Retinal pigment epithelial cell (primary cell): ENCODE data around the gene THAP5.
"Not testable (repeated sequence)": the region's sequence is repeated elsewhere in the genome, so short reads cannot be mapped to it uniquely, and the experiment has no call there.

Experiments
- DNase-seq: peaks from one replicate; pipeline ENCODE4 v3.0.0-alpha.2; 2010; ENCODE audit warnings: low read depth
- H3K4me3 ChIP-seq: 2 replicates; pipeline ENCODE4 v1.5.1; 2011; ENCODE audit warnings: mild to moderate bottlenecking, low read length, control low read depth, moderate library complexity
- CTCF ChIP-seq: conservative IDR thresholded peaks from 2 replicates; pipeline ENCODE4 v1.5.1; 2011; ENCODE audit warnings: low read depth, low read length, control low read depth, inconsistent platforms

The THAP5 gene

GRCh38 chr7:108557191-108557590 is 12.3 kb downstream of the THAP5 start:
- no peak for TF ChIP-seq CTCF
- H3K4me3 ChIP-seq, result no peak overlapping the region
- DNase-seq, result no peak

- not testable (repeated sequence) for DNase-seq, H3K4me3 ChIP-seq
Measured at GRCh38 chr7:108556665-108557064, 12.8 kb downstream of the THAP5 start.

GRCh38 chr7:108548141-108548896 is 21.2 kb downstream of the THAP5 start:
- H3K4me3 ChIP-seq, DNase-seq: not testable (repeated sequence)

GRCh38 chr7:108541478-108541877 is 28.0 kb downstream of the THAP5 start:
- TF ChIP-seq CTCF, result no peak
- DNase-seq, result no peak
- no peak overlapping the region for H3K4me3 ChIP-seq

DNA sequence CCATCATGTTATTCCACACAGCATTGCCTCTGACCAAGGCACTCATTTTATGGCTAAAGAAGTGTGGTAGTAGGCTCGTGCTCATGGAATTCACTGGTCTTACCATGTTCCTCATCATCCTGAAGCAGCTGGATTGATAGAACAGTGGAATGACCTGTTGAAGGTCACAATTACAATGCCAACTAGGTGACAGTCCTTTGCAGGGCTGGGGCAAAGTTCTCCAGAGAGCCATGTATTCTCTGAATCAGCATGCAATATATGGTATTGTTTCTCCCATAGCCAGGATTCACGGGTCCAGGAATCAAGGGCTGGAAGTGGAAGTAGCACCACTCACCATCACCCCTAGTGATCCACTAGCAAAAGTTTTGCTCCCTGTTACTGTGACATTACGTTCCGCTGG is 30.8 kb downstream of the THAP5 start:
- DNase-seq, H3K4me3 ChIP-seq: not testable (repeated sequence)

GRCh38 chr7:108538236-108538635 is 31.3 kb downstream of the THAP5 start:
- not testable (repeated sequence) for DNase-seq, H3K4me3 ChIP-seq

DNA sequence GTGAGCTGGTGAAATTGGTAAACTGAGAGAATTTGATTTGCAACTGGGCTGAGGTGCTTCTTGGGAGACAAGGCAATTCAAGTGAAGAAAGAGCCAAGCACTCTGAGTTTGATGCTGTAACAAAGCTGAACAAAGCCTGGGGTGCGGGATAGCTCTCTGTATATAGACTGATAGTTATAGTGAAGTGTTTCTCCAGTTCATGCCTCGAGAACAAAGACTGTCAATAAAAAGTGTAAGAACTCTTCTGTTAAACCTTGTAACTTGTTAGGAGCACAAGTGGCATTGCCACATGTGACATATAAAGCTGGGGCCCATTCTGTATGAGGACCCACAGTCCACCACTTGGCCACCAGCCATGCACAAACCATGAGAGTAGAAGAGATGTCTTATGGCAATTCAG is 32.3 kb downstream of the THAP5 start:
- H3K4me3 ChIP-seq, result no peak overlapping the region
- DNase-seq, result no peak
- TF ChIP-seq CTCF, result no peak

GRCh38 chr7:108535744-108536143 is 33.8 kb downstream of the THAP5 start:
- TF ChIP-seq CTCF, result no peak
- DNase-seq, result no peak
- H3K4me3 ChIP-seq, result no peak overlapping the region

DNA sequence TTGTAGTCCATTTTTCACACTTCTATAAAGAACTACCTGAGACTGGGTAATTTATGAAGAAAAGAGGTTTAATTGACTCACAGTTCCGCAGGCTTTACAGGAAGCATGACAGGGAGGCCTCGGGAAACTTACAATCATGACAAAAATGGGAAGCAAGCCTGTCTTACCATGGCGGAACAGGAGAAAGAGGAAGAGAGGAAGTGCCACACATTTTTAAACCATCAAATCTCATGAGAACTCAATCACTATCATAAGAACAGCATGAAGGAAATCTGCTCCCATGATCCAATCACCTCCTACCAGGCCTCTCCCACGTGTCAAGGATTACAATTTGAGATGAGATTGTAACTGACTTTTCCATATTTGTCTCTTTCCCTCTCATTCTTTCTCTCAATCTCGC is 34.2 kb downstream of the THAP5 start:
- H3K4me3 ChIP-seq, result no peak overlapping the region
- no peak for DNase-seq
- no peak for TF ChIP-seq CTCF
